Fibroblast of lung (primary cell): ENCODE measurements around the gene ALDH18A1.

Source experiments
- EZH2 ChIP-seq: IDR thresholded peaks from 2 replicates; pipeline ENCODE4 v1.5.1; 2012; ENCODE audit warnings: low read length, control low read depth, mild to moderate bottlenecking; ENCODE audit errors: missing control alignments
- TF ChIP-seq, protein P1 (sequence below), 2 donors: IDR thresholded peaks in 1 of 2; conservative IDR thresholded peaks in 1 of 2; 1 replicate in 1 of 2; 2 replicates in 1 of 2; pipeline ENCODE4 v1.5.1; 2011 to 2012; ENCODE audit warnings: low read length in 2 of 2, control low read depth in 1 of 2, inconsistent platforms in 1 of 2, low read depth in 1 of 2, mild to moderate bottlenecking in 1 of 2

DNA sequence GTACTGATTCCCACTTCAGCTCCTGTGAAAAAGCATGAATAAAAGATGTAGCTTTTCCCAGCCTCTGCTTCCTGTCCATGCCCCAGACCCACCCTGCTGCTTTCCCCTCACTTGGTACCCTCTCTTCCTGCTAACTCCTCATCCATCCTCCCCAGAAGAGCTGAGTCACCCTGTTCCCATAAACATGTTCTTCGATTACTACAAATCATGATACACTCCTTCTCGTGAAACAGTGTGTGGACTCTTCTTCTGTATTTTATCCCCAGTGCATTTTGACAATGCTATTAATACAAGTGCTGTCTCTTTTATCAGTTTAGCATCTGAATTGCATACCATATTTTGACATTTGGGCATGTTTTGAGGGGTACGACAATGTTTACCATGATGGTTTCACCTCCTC, 49.6 kb downstream of the ALDH18A1 start:
- TF ChIP-seq, protein P1, sequence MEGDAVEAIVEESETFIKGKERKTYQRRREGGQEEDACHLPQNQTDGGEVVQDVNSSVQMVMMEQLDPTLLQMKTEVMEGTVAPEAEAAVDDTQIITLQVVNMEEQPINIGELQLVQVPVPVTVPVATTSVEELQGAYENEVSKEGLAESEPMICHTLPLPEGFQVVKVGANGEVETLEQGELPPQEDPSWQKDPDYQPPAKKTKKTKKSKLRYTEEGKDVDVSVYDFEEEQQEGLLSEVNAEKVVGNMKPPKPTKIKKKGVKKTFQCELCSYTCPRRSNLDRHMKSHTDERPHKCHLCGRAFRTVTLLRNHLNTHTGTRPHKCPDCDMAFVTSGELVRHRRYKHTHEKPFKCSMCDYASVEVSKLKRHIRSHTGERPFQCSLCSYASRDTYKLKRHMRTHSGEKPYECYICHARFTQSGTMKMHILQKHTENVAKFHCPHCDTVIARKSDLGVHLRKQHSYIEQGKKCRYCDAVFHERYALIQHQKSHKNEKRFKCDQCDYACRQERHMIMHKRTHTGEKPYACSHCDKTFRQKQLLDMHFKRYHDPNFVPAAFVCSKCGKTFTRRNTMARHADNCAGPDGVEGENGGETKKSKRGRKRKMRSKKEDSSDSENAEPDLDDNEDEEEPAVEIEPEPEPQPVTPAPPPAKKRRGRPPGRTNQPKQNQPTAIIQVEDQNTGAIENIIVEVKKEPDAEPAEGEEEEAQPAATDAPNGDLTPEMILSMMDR (conservative IDR thresholded peaks at IDR 0.05 in 1 of 2, IDR thresholded peaks at IDR 0.05 in 1 of 2; ENCODE audit: low read depth in 1 of 2, low read length in 2 of 2), result no peak
- no peak for TF ChIP-seq EZH2
